Stimulated activated CD4-positive, alpha-beta T cell treated with anti-CD3 and anti-CD28 coated beads, TNF-alpha, amount 100 ng/mL, for 1 hour (primary cell): ENCODE data around the gene AIP.

Experiments used
- DNase-seq, 3 donors: peaks; one replicate each; pipeline ENCODE4 v3.0.0-alpha.2; 2020; ENCODE audit warnings: low read depth in 3 of 3, low spot score in 1 of 3

Gene AIP

DNA sequence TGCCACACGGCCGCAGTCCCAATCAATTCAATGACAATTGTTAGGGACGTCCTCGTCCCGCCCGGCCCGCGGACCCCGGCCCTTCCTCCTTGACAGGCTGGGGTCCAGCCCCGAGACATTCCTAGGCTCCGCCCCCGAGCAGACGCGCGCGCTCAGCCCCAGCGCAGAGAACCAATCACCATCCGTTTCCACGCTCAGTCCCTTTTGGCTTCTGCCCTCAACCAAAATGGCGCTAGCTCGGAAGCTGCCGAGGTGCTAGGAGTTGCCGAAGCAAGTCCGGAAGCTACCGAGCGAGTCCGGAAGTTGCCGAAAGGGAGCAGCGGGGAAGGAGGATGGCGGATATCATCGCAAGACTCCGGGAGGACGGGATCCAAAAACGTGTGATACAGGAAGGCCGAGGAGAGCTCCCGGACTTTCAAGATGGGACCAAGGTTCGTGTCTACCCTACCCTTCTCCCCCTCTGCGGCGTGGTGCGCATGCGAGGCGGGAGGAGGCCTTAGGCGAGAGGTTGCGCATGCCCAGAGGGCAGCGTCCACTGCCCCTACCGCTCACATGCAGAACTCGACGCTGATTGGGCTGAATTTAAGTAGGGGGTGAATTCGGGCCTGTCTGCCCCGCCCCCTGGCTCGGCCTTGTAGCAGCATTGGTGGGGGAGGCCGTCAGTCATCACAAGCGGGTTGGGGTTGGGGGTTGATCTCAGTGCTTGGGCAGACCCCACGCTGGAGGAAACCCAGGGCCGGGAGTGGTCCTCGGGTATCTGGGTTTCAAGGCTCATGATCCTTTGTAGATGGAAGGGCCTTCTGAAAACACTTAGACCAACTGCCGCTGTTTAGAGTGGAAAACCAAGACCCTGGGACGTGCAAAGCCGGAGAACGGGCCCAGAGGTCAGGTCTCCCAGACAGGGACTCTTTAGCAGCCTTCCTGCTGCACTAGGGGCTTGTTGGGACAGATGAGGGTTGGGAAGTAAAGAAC lies at the start of gene AIP:
TSS of gene AIP (plus strand) at position 200 of the 972 bp plus-strand sequence. CDS start at position 333, 133 bp downstream.
- peak; percentile 91 to 93 (median 92) for DNase-seq

DNA sequence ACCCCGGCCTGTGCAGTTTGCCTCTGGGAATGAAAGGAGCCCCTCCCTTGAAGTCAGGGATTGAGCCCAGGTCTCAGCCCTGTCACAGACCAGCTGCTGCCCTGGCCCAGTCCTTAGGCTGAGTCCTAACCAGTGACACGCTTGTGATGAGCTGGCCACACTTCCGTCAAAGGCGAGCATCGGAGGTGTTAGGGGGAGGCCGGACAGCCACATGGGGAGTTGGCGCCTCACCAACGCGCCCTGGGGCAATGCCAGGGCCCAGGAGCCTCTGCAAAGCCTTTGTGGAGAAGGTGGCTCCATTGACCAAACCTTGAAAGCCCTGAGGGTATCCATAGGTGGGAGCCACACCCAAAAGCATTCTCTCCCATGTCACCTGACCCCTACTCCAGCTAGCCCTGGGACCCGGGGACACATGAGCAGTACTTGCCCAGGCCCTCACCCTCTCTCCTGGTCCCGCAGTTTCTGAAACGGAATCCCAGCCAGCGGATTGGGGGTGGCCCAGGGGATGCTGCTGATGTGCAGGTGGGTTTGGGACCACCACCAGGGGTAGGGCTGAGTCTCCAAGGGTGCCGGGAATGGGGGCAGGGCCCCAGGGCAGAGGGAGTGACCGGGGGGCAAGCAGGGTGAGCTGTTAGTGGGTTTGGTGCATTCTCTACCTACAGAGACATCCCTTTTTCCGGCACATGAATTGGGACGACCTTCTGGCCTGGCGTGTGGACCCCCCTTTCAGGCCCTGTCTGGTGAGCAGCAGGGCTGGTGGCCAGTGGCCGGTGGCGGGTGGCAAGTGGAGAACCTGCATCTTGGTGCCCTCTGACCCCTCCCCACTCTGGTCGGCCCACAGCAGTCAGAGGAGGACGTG lies 49.1 kb upstream of the AIP start:
- DNase-seq = no peak

DNA sequence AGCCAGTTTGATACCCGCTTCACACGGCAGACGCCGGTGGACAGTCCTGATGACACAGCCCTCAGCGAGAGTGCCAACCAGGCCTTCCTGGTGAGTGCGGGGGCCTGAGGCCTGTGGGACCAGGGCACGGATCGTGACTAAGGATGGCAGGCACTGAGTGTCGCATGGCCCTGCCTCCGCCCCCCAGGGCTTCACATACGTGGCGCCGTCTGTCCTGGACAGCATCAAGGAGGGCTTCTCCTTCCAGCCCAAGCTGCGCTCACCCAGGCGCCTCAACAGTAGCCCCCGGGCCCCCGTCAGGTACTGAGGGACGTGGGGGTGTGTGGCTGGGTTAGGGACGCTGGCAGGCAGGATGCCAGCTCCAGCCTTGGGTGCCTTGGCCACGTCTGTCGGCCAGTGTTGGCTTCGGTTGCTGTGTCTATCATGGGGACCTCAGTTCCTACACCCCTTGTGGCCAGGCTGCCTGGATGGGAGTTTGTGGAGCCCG lies 48.4 kb upstream of the AIP start:
- DNase-seq = no peak

DNA sequence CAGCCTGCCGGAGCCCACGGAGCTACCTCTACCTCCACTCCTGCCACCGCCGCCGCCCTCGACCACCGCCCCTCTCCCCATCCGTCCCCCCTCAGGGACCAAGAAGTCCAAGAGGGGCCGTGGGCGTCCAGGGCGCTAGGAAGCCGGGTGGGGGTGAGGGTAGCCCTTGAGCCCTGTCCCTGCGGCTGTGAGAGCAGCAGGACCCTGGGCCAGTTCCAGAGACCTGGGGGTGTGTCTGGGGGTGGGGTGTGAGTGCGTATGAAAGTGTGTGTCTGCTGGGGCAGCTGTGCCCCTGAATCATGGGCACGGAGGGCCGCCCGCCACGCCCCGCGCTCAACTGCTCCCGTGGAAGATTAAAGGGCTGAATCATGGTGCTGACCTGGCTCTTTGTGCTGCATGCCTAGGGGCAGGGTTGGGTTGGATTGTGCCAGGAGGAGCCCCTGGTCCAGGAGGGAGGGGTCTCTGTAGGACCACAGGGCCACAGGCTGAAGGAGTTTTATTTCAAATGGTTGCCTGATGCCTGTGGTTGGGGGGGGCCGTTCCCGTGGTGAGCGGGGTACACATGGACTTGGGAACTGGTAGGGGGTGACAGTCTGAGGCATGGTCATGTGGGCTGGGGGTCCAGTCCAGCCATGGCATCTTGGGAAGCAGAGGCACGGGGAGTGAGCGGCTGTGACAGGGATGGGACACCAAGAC lies 47.6 kb upstream of the AIP start:
- DNase-seq = no peak

DNA sequence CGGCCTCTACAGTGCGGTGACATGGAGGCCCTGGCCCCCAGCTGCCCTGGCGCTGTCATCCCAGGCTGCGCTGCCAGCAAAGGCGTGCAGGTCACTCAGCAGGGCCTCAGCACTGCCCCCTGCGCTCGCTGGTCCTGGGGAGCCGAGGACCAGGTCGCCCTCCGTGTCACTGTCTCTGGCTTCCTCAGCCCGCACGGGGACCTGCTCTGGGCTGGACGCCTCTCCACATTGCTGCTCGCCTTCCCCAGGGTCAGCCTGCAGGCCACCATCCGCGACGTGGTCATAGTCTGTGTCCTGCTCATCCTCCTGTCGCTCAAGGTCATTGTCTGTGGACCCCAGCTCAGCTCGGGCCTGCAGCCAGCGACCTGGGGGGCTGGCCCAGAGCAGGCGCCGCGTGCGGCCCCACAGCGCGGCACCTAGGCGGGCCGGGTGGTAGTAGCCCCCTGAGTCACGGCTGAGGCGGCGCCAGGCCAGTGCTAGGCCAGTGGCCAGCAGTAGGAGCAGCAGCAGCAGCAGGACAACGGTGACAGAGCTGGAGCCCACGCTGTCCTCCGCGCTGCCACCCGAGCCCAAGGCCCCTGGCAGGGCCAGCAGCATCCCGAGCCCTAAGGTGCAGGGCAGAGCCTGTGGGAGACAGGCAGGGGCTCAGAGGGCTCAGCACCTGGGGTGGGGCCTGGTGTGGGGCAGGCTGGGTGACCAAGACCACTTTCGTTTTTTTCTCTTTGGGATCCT lies 46.9 kb upstream of the AIP start:
- DNase-seq = no peak

DNA sequence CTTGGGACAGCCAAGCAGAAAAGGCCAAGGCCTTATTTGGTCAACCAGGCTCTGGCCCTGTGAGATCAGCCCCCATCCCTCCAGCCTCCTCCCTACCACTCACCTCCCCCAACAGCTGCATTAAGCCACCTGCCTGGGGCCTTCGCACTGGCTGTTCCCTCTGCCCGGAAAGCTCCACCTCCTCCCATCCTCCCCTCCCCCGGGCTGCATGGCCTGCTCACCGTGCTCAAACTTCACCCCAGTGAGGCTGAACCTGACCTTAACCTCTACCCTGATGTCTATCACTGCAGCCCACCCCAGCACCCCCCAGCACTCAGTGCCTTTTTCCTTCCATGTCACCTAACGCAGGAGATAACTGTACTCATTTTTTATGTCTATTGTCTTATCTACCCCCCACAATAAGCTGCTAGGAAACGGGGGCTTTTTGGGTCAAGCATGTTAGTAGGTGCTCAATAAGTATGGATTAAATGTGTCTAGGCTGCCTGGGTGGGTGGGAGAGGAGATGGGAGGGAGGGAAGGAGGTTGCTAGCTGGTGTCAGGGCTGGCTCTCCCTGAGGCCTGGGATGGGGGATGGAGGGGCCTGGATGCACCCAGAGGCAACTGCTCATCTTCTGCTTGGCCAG lies 46.3 kb upstream of the AIP start:
- peak in 2 of 3 donors; percentile 47 to 60 for DNase-seq

DNA sequence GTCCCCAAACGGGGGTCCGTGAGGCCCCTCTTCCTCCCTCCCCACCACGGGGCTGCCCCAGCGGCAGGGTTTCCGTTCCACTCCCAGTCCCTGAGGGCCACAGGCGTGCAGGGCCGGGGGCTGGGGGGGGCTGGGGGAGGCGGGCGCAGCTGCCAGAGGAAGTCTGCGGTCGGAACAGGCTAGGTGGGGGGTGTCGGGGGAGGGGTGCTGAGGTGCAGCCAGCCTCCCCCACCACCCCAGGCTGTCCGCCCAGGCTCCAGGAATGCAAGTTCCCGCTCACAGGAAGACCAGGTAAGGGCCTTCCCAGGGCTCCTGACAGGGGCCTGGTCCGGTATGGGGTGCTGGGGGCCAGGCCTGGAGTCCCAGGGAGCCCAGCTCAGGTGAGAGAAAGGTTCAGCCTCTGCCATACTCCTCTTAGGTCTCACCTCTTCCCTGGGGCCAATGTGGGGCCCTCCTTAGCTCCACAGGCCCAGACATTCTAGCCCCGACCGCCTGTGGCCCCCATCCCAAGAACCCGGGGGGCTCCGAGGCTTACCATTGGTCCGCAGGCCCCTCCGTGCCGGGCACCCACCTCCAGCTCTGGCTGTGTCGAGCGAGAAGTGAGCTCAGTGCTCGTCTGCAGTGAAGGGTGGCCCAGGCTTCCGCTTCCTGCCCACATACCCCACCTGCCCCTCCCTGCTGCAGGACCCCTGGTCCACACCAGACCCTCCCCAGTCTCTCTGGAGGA lies 45.6 kb upstream of the AIP start, which contains the start of gene PTPRCAP:
TSS of gene PTPRCAP (minus strand) at position 601 of the 727 bp plus-strand sequence. CDS start at position 538, 63 bp downstream.
- DNase-seq = peak; percentile 51 to 69 (median 62)

DNA sequence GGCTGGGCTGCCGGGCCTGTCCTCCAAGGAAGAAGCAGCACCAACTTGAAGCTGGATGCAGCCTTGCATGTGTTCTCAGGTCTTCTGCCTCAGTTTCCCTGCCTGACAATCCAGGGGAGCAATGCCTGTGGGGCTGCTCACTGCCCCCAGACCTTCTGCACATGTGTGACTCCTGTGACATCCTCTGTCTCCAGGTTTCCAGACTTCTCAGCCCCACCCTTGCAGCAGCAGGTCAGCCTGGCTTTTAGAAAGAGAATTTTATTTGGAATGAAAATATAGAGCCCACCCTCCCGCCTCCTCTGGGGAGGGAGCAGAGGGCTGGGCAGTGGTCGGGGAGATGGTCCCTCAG lies 45.0 kb upstream of the AIP start:
- no peak for DNase-seq

DNA sequence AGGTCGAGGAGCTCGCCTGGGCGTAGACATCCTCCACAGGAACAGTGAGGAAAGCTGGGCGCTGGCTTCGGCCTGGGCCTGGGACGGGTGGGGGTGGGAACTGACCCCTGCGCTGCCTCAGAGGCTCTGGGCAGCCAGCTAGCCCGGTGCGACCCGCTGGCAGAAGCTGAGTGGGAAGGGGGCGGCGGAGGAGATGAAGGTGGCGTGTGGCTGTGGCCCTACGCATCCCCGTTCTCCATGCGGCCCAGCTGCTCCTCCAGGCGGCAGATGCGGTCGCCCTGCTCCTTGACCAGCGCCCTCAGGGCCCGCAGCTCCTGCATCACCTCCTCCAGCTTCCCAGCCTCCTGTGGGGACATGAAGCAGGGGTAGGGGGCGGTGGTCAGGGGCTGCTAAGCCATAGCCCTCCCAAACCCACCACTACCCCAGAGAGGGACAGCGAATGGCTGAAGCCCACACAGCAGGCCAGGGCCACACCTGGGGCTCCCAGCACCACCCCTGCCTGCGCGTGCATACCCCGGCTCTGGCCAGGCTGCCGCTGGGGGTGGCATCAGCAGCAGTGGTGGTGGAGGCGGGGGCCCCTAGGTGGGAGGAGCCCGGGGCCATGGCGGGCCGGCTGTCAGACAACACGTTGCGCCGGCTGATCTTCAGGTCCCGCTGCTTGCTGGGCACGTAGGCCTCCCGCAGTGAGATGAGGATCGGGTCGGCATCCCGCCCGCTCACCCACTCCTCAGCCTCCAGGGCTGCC lies 44.5 kb upstream of the AIP start:
- peak; percentile 43 to 65 (median 51) for DNase-seq

DNA sequence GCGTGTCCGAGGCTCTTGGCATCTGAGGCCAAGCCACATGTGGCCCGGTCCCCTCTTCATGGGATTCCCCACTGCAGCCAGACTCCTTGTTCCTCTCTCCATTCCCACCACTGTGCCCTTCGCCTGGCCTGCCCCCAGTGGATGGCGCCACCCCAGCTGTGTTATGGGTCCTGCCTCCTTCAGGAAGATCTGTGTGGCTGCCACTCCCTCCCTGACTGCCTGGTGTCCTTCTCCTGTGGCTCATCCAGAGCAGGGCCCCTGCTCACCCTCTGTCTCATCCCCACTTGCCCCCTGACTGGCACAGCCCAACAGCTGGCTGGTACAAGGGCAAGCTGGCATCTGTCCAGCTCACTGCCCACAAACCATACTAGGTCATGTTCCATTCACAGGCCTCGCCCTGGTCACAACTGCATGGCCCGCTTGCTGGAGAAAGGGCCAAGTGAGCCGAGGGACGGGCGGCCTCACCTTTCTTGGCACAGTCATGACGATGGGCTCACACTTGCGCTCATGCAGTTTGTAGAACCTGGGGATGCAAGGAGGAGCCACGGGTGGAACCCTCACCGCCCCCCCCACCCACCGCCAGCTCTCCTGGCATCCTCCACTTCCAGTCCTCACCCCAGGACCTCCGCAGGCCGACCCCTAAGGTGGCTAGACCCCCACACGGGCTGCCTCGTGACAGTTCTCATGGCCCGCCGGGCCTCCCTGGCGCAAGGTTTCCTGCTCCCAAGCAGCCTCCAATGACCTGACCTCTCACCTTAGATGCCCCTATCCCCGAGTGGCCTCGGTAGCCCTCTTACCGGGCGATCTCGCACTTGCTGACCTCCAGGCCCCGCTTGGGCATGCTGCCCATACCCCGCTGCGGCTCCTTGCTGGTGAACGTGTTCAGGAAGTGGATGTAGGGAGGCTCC lies 43.3 kb upstream of the AIP start:
- no peak for DNase-seq

DNA sequence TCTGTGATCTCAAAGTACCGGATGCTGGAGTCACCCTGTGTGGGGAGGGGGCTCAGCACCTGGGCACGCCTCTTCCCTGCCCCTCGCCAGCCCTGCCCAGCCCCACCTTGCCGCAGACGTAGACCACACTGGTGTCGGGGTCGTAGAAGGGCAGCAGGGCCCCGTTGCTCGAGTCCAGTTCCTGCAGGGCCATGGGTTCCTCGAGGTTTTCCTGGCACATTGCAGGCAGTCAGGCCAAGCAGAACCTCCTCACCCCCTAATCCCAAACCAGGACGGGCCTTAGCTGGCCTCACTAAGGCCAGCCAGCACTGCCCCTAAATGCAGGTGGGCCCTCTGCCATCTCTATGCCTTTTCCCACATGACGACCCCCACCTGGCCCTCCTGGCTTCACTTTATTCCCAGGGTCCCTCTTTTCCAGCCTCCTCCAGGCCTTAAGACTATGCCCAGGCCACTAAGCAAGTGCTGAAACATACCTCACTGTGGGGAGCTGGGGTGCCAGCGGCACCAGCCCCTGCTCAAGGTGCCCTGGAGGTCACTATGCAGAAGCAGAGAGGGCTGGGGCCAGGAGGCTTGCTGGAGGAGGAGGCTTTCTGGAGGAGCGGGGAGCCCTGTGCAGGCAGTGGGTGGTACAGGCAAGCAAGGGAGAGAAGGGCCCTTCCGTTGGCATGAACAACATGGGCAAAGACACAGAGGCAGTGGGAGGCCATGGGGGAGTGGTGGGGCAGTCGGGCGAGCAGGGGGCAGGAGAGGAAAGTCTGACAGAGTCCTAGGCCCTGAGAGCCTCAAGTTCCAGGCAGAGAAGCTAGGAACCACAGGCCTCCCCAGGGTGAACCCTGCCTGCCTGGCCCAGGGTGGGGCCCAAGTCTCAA lies 42.4 kb upstream of the AIP start:
- DNase-seq = no peak

DNA sequence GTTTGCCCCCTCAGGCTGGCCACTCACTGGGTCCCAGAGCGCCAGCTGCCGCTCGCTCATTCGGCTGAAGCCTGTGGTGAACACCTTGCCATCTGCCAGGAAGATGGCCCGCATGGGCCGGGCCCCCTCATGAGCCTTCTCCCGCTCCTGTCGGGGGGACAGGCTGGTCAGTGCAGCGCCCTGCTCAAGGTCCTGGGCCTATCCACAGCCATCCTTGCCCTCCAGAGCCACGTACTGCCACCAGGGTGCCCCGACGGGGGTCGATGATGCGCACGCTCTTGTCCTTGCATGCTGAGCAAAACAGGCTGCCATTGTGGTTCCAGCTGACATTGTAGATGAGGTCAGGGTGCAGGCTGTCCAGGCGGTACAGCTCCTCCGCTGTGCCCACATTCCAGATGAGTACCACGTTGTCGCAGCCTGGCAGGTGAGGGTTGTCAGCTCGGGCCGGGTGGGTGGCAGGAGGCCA lies 41.7 kb upstream of the AIP start:
- DNase-seq = no peak

DNA sequence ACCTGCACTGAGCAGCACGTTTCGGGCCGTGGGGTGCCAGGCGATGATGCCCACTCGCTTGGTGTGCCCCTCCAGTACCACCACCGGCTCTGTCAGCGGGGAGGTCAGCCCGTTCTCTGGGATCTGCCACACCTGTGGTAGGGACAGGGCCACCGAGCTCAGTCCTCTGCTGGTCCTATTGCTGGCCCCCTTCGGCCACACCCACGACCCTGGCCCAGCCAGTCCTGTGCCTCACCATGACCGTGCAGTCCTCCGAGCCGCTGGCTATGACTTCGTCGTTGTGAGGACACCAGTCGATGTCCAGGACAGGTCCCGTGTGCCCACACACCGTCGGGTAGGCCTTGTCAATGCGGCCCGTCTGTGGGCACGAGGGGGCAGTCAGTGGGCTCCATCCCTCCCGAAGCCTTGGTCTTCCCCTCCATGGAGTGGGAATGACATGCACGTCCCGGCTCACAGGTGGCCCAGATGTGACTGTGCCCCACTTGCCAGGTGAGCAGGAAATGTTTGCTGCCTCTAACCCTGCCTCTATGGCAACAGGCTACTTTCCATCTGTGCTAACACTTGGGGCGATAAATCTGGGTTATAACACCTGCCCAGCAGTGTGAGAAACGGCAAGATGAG lies 41.0 kb upstream of the AIP start:
- no peak for DNase-seq

DNA sequence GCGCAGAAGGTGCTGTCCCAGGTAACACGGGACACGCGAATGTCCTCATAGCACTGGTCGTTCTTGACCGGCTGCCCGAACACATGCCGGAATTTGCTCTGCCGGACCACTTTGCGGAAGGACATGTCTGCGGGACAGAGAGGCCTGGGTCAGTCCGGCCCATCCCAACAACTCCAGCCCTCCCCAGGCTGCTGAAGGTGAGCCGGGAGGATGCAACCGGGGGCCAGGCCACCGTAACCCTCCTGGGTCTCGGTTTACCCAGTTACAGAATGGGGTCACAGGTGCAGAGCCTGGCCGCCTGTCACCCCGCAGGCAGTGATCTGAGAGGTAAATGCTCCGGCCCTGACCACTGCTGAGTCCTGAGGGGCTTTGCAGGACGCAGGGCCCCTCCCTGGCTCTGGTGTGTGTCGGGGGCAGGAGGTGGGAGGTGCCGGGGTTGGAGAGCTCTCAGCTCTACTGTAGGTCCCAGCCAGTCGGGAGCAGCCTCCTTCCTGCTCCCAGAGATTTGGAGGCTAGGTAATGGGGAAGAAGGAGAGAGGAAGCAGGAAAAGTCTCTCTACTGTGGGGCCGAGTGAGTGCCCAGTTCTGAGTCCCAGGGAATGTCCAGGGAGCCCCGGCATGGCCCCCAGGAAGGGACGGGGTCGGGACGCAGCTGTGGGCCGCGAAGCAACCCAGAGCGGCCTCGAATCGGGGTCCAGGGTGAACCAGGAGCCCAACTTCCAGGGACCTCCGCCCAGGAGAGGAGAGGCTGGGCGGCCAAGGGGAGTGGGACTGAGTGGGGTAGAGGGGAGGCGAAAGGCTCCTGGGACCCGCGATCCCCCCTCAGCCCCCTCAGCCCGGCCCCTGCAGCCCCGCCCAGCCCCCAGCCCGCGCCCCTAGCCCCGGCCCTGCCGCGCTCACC lies 40.1 kb upstream of the AIP start:
- no peak for DNase-seq

DNA sequence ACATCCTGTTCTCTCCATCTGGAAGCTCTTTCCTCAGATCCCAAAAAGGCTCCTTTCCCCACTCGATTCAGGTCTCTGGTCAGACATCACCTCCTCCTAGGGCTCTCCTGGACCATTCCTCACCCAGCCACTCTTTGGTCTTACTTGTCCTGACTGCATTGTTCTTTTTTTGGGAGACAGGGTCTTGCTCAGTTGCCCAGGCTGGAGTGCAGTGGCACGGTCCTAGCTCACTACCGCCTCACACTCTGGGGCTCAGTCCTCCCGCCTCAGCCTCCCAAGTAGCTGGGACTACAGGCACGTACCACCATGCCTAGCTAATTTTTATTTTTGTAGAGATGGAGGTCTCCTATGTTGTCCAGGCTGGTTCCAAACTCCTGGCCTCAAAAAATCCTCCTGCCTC lies 37.3 kb upstream of the AIP start:
- no peak for DNase-seq
